Measurements from ENCODE around the gene ANKRD16.

The ANKRD16 gene

GRCh38 chr10:5818894-5819293, 70.8 kb downstream of the ANKRD16 start:
- TF ChIP-seq, protein P1, sequence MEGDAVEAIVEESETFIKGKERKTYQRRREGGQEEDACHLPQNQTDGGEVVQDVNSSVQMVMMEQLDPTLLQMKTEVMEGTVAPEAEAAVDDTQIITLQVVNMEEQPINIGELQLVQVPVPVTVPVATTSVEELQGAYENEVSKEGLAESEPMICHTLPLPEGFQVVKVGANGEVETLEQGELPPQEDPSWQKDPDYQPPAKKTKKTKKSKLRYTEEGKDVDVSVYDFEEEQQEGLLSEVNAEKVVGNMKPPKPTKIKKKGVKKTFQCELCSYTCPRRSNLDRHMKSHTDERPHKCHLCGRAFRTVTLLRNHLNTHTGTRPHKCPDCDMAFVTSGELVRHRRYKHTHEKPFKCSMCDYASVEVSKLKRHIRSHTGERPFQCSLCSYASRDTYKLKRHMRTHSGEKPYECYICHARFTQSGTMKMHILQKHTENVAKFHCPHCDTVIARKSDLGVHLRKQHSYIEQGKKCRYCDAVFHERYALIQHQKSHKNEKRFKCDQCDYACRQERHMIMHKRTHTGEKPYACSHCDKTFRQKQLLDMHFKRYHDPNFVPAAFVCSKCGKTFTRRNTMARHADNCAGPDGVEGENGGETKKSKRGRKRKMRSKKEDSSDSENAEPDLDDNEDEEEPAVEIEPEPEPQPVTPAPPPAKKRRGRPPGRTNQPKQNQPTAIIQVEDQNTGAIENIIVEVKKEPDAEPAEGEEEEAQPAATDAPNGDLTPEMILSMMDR (conservative IDR thresholded peaks at IDR 0.05; ENCODE audit: low read depth, low read length) = no peak
- no peaks in the 10 kb centered on the region; the same call in 1 of the 2 replicates for H3K79me2 ChIP-seq (ENCODE audit: insufficient read depth, low read depth)
- no peak overlapping the region for H3K4me3 ChIP-seq (IDR thresholded peaks at IDR 0.05; ENCODE audit: insufficient read depth, low read depth, low read length)
- no peak overlapping the region for H2AFZ ChIP-seq (ENCODE audit: low read depth)
- no peaks in the 10 kb centered on the region for H3K27me3 ChIP-seq (ENCODE audit: insufficient read depth, low read depth)
- H3K27ac ChIP-seq = no peak overlapping the region
- no peaks in the 10 kb centered on the region for H3K36me3 ChIP-seq (ENCODE audit: insufficient read depth)
- H3K4me2 ChIP-seq = no peak overlapping the region
- H3K9ac ChIP-seq = no peak overlapping the region
- H4K20me1 ChIP-seq (ENCODE audit: insufficient read depth) = no peaks in the 10 kb centered on the region
- peaks cover 15% of the 10 kb centered on the region for H3K4me1 ChIP-seq (ENCODE audit: low read depth, poor library complexity, severe bottlenecking)

DNA sequence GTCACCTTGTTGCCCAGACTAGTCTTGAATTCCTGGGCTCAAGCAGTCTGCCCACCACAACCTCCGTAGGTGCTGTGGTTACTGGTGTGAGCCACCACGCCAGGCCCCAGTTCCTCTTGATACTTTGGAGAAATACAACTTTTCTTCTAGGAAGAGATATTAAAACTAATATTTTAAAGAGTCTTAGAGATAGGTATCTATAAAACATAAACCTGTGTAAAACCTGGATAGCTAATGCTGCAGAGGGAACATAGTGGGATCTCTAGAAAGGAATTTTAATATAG, 71.7 kb downstream of the ANKRD16 start:
- Histone ChIP-seq H2AFZ (ENCODE audit: low read depth) (no peak overlapping the region), H3K4me2 (no peak overlapping the region), H4K20me1 (ENCODE audit: insufficient read depth) (no peaks in the 10 kb centered on the region), H3K36me3 (ENCODE audit: insufficient read depth) (no peaks in the 10 kb centered on the region), H3K27ac (no peak overlapping the region), H3K79me2 (ENCODE audit: insufficient read depth, low read depth) (peaks cover 2% of the 10 kb centered on the region; the same call in 1 of the 2 replicates), H3K4me3 (IDR thresholded peaks at IDR 0.05; ENCODE audit: insufficient read depth, low read depth, low read length) (no peak overlapping the region), H3K4me1 (ENCODE audit: low read depth, poor library complexity, severe bottlenecking) (peaks cover 15% of the 10 kb centered on the region), H3K27me3 (ENCODE audit: insufficient read depth, low read depth) (no peaks in the 10 kb centered on the region), H3K9ac (no peak overlapping the region)
- TF ChIP-seq, protein P1 (conservative IDR thresholded peaks at IDR 0.05; ENCODE audit: low read depth, low read length) = no peak

- no peak overlapping the region for H3K4me2 ChIP-seq
- H3K4me1 ChIP-seq (ENCODE audit: low read depth, poor library complexity, severe bottlenecking) = peaks cover 15% of the 10 kb centered on the region
- TF ChIP-seq, protein P1 (conservative IDR thresholded peaks at IDR 0.05; ENCODE audit: low read depth, low read length) = no peak
- no peaks in the 10 kb centered on the region for H3K36me3 ChIP-seq (ENCODE audit: insufficient read depth)
- H3K79me2 ChIP-seq (ENCODE audit: insufficient read depth, low read depth) = peaks cover 7% of the 10 kb centered on the region
- H3K27me3 ChIP-seq (ENCODE audit: insufficient read depth, low read depth) = no peaks in the 10 kb centered on the region
- H3K4me3 ChIP-seq (IDR thresholded peaks at IDR 0.05; ENCODE audit: insufficient read depth, low read depth, low read length) = no peak overlapping the region
- no peaks in the 10 kb centered on the region for H4K20me1 ChIP-seq (ENCODE audit: insufficient read depth)
- H3K9ac ChIP-seq = no peak overlapping the region
- no peak overlapping the region for H2AFZ ChIP-seq (ENCODE audit: low read depth)
- H3K27ac ChIP-seq = no peak overlapping the region
These were observed 72.2 kb downstream of the ANKRD16 start for GRCh38 chr10:5817322-5818047.

DNA sequence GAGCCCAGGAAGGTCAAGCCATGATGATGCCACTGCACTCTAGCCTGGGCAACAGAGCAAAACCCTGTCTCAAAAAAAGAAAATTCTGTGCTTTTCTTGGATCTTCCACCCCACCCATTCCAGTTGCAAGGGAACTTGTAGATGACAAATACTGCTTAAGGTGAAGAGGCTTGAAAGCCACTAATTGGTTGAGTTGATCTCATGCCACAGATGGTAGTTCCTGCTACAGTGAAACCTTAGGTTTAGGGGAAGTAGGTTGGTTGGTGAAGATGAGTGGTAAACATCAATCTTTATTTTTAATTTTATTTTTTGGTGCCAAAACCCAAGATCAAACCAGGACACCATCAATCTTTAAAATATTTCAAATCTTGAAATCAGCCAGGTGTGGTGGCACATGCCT, 73.5 kb downstream of the ANKRD16 start:
- H3K4me1 ChIP-seq (ENCODE audit: low read depth, poor library complexity, severe bottlenecking) = peaks cover 19% of the 10 kb centered on the region
- peaks cover 20% of the 10 kb centered on the region for H3K79me2 ChIP-seq (ENCODE audit: insufficient read depth, low read depth)
- no peak overlapping the region for H3K4me3 ChIP-seq (IDR thresholded peaks at IDR 0.05; ENCODE audit: insufficient read depth, low read depth, low read length)
- H3K4me2 ChIP-seq = no peak overlapping the region
- H3K36me3 ChIP-seq (ENCODE audit: insufficient read depth) = no peaks in the 10 kb centered on the region
- no peaks in the 10 kb centered on the region for H3K27me3 ChIP-seq (ENCODE audit: insufficient read depth, low read depth)
- TF ChIP-seq, protein P1 (conservative IDR thresholded peaks at IDR 0.05; ENCODE audit: low read depth, low read length) = no peak
- no peak overlapping the region for H3K9ac ChIP-seq
- peaks cover 9% of the 10 kb centered on the region for H4K20me1 ChIP-seq (ENCODE audit: insufficient read depth)
- H3K27ac ChIP-seq = no peak overlapping the region
- H2AFZ ChIP-seq (ENCODE audit: low read depth) = no peak overlapping the region

Data from KMS-11 (cell line).